Kidney (tissue), 14 donors: ENCODE results near the gene OSBP2. TPM values are rescaled to one million over a fixed set of nuclear protein-coding genes. Genes with fewer than 3 reads are reported as not detected.

Experiments used
- DNase-seq, 5 donors: peaks; one replicate each; pipeline ENCODE4 v3.0.0-alpha.2; 2013 to 2020
- FAIRE-seq: peaks from 2 replicates; lab custom pipeline; 2012; peaks lifted over from hg19 to GRCh38; lab: Jason Lieb, UNC
- H3K27ac ChIP-seq, 2 donors: one replicate each; pipeline ENCODE4 v1.7.0; 2013; ENCODE audit warnings: low read depth in 2 of 2, low read length in 2 of 2, inconsistent platforms in 1 of 2
- H3K27me3 ChIP-seq: one replicate; pipeline ENCODE4 v1.7.1; 2013; ENCODE audit warnings: low read length, inconsistent platforms; ENCODE audit not compliant: control insufficient read depth, insufficient read depth
- H3K36me3 ChIP-seq, 3 donors: one replicate each; pipeline versions ENCODE4 v1.7.0 to v1.7.1; 2013; ENCODE audit warnings: low read length in 3 of 3, control low read depth in 1 of 3, inconsistent platforms in 1 of 3; ENCODE audit not compliant: insufficient read depth in 3 of 3, control insufficient read depth in 2 of 3
- H3K4me1 ChIP-seq, 3 donors: one replicate each; pipeline versions ENCODE4 v1.7.0 to v1.7.1; 2013; ENCODE audit warnings: low read length in 3 of 3, inconsistent platforms in 1 of 3, low read depth in 1 of 3; ENCODE audit not compliant: control insufficient read depth in 2 of 3, insufficient read depth in 2 of 3
- H3K4me3 ChIP-seq, 3 donors: one replicate each; pipeline versions ENCODE4 v1.7.0 to v1.8.1; 2013; ENCODE audit warnings: low read length in 3 of 3, control low read depth in 1 of 3, inconsistent platforms in 1 of 3
- H3K9ac ChIP-seq, 3 donors: one replicate each; pipeline versions ENCODE4 v1.7.0 to v1.7.1; 2013; ENCODE audit warnings: low read length in 3 of 3, control low read depth in 1 of 3, inconsistent platforms in 1 of 3
- H3K9me3 ChIP-seq, 3 donors: one replicate each; pipeline versions ENCODE4 v1.7.0 to v1.7.1; 2013; ENCODE audit warnings: low read length in 3 of 3, control low read depth in 1 of 3, inconsistent platforms in 1 of 3; ENCODE audit not compliant: control insufficient read depth in 2 of 3, insufficient read depth in 1 of 3
- CTCF ChIP-seq: IDR thresholded peaks from 3 replicates; pipeline ENCODE4 v1.5.1; 2012; ENCODE audit warnings: mild to moderate bottlenecking, moderate library complexity, borderline replicate concordance; ENCODE audit not compliant: insufficient read depth; ENCODE audit errors: extremely low read depth
- intact Hi-C: fragments of 100-400 bp; cut with DNase I; formaldehyde crosslinking; loops from one replicate; pipeline ENCODE4 v1.11.1; 2022
- polyA plus RNA-seq: library from polyadenylated mRNA; stranded (reverse); fragments of 350-450 nt; fragmentation: Illumina TruSeq; extraction: RNeasy Lipid Tissue Mini Kit (QIAGEN cat#74804); gene quantifications from one replicate; pipeline ENCODE4 v1.2.3, GENCODE V29; 2014; ENCODE audit warnings: low read depth, low replicate concordance; ENCODE audit not compliant: insufficient read depth
- total RNA-seq: library from RNA; stranded (reverse); fragmentation: NEBNext Ultra II Directional; extraction: Animal tissue kit (Norgen Biotek cat#: 25700); gene quantifications from one replicate; pipeline ENCODE4 v1.2.1, GENCODE V29; 2021
- donor health status: control.
- donor health status: control.
- donor health status: control.
- donor health status: control.
- donor health status: control.
- donor health status: DM: yes; HTN: yes; CAD: no.
- donor health status: Normal renal cell carcinoma (clear cell type).

Gene OSBP2
- total and polyA plus RNA-seq, 2 donors from 2014 or later = 3.4 to 4.0 TPM

GRCh38 chr22:30931541-30932300 lies 237.0 kb downstream of the OSBP2 start:
- Histone ChIP-seq H3K27me3 (no peaks in the 10 kb centered on the region), H3K27ac (no peak overlapping the region), H3K9ac (no peak overlapping the region), H3K4me3 (no peak overlapping the region), H3K4me1 (no peaks in the 10 kb centered on the region), H3K36me3 (peaks cover 20 to 71% (median 60%) of the 10 kb centered on the region in 3 donors), H3K9me3 (no peaks in the 10 kb centered on the region)
- intact Hi-C loops = no loop called here
- FAIRE-seq (no peak), DNase-seq (no peak)
- TF ChIP-seq CTCF = no peak

- Histone ChIP-seq H3K9ac (no peak overlapping the region), H3K4me1 (no peaks in the 10 kb centered on the region), H3K27me3 (no peaks in the 10 kb centered on the region), H3K36me3 (peaks cover 20 to 74% (median 66%) of the 10 kb centered on the region in 3 donors), H3K4me3 (no peak overlapping the region), H3K27ac (no peak overlapping the region), H3K9me3 (no peaks in the 10 kb centered on the region)
- no peak for TF ChIP-seq CTCF
- no peak for FAIRE-seq
- DNase-seq = peak in 1 of 5 donors; percentile 51
- intact Hi-C loops = no loop called here
Observed at GRCh38 chr22:30932661-30933060, 238.0 kb downstream of the OSBP2 start.

- FAIRE-seq (no peak), DNase-seq (peak in 1 of 5 donors; percentile 22)
- intact Hi-C loops = no loop called here
- H3K9me3 ChIP-seq = no peaks in the 10 kb centered on the region
- no peak overlapping the region for H3K27ac ChIP-seq
- H3K4me1 ChIP-seq = no peaks in the 10 kb centered on the region
- no peak overlapping the region for H3K9ac ChIP-seq
- H3K27me3 ChIP-seq = no peaks in the 10 kb centered on the region
- H3K4me3 ChIP-seq = no peak overlapping the region
- H3K36me3 ChIP-seq = peaks cover 18 to 77% (median 65%) of the 10 kb centered on the region in 3 donors
- no peak for TF ChIP-seq CTCF
Observed at GRCh38 chr22:30933457-30933856, 238.8 kb downstream of the OSBP2 start.
